NCI-H2196 (cell line): ENCODE measurements around the gene TBR1.

ENCODE experiments used
- DNase-seq: peaks from one replicate; lab custom pipeline; 2025; ENCODE audit not compliant: unreplicated experiment; lab: John Stamatoyannopoulos, UW

Gene TBR1

GRCh38 chr2:161426922-161427663 lies 11.0 kb downstream of the TBR1 start:
- DNase-seq: no peak

- no peak for DNase-seq
Measured at GRCh38 chr2:161427664-161428587, 11.8 kb downstream of the TBR1 start.

GRCh38 chr2:161430386-161430785 lies 14.3 kb downstream of the TBR1 start:
- no peak for DNase-seq

- no peak for DNase-seq
Measured at GRCh38 chr2:161432107-161432506, 16.0 kb downstream of the TBR1 start.

DNA sequence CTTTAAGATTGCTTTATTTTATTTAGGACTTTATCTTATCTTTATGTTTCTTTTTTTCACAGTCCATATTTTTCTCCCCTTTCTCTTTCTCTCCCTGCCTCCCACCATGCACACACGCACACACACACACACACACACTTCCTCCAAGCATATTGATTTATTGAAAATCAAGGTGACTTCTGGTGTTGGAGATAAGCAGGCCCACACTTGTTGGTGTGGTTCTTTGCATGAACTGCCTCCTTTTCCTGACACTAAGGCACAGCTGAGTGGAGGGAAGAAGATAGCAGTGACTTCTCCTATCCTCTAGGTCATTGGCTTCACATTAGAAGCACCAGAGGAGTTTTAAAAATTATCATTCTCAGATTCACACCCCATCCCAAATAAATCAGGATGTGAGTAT lies 18.0 kb downstream of the TBR1 start:
- DNase-seq: no peak

GRCh38 chr2:161436411-161436810 lies 20.3 kb downstream of the TBR1 start:
- DNase-seq: no peak

DNA sequence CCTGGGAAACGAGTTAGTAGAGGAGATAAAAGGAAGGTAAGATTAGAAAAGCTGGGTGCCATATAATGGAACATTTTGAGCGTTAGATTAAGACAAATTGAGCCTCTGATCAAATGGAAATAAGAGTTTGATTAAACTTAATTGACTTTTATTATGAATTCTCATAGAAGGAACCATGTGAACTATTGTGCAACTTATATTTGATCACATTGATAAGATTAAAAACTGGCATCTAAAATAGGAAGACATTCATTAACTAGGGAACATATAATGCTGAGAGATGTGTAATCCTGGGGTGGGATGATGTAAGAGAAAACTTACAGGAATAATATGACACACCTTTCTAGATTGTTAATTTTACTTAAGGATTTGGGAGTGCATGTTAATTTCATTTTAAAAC lies 22.5 kb downstream of the TBR1 start:
- DNase-seq: no peak

DNA sequence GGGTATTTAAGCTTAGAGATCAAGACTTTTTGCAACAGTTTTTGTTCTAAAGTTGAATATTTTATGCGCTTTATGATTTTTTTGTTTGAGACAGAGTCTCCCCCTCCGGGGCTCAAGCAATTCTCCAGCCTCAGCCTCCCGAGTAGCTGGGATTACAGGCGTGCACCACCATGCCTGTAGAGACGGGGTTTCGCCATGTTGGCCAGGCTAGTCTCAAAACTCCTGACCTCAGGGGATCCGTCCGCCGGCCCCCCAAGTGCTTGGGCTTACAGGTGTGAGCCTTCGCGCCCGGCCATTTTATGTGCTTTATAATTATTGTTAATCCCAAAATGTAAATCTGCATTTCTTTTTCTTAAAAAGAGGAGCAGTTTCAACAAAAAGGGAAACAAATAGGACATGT lies 29.0 kb downstream of the TBR1 start:
- no peak for DNase-seq

- DNase-seq: no peak
Measured at GRCh38 chr2:161448431-161448830, 32.3 kb downstream of the TBR1 start.

DNA sequence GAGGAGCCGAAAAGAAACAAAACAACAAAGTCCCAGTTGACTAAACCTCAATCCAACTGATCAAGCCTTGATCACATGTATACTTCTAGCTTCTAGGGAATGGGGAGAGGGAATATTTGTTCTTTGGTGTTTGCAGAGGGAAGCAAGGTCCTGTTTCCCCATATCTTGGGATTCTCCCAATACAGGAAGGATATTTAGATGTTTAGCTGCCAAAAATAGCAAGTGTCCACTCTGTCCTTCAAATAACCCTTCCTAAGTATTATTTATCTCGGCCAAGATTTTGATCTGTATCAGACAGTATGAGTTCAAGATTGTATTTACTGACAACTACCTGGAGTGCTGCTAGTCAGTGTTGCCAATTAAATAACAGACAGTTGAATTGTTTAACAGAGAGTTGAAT lies 55.5 kb downstream of the TBR1 start:
- DNase-seq: no peak

DNA sequence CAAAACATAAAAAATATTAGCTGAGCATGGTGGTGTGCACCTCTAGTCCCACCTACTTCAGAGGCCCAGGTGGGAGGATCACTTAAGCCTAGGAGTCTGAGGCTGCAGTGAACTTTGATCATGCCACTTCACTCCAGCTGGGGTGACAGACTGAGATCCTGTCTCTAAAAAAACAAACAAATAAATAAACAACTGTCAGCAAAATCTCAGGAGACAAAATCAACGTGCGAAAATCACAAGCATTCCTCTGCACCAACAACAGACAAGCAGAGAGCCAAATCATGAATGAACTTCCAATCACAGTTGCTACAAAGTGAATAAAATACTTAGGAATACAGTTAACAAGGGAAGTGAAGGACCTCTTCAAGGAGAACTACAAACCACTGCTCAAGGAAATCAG lies 58.8 kb downstream of the TBR1 start:
- no peak for DNase-seq
